Mammary epithelial cell (primary cell): ENCODE data around the gene SCUBE1.

ENCODE experiments used
- EZH2 ChIP-seq: IDR thresholded peaks from 2 replicates; pipeline ENCODE4 v1.6.1; 2012; ENCODE audit warnings: low read length, inconsistent platforms, borderline replicate concordance
- TF ChIP-seq, protein P1 (sequence below), 2 donors: IDR thresholded peaks in 1 of 2; conservative IDR thresholded peaks in 1 of 2; 2 replicates each; pipeline ENCODE4 v1.5.1; 2011 to 2012; ENCODE audit warnings: inconsistent platforms in 2 of 2, low read length in 2 of 2, mild to moderate bottlenecking in 2 of 2, control low read depth in 1 of 2, low read depth in 1 of 2; ENCODE audit not compliant: insufficient read depth in 1 of 2; ENCODE audit errors: extremely low read depth in 1 of 2

DNA sequence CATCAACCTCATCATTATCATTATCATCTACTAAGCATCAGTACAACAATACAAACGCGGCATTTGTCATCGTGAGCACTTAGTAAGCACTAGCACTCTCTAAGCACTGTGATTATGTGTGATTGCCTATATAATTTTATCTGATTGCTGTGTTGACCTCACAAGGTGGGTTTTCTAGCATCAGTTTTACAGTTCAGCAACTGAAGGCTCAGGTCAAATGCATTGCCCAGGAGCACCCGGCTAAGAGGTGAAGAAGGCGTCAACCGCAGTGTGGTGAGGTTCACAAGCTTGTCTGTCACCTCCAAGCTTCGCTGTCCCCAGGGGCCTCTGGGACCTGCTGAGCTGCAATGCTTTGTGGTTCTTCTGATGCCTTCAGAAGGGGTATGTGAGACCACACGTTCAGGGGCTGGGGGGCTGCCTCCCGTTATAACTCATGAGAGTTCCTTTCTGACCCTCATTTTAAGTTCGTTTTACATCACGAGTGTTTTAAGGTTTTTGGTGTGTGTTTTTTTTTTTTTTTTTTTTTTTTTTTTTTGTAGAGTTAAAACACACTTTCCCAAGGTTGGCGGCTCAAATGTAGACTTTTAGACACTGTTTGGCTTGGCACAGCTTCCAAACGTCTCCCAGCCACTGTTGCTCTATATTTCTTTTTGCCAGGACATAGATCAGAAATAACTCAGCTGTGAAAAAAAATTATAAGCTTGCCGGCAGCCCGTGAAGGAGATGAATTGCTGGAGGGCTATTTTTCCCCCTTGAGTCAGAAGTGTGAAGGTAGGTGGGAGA, 33.8 kb upstream of the SCUBE1 start:
- TF ChIP-seq, protein P1, sequence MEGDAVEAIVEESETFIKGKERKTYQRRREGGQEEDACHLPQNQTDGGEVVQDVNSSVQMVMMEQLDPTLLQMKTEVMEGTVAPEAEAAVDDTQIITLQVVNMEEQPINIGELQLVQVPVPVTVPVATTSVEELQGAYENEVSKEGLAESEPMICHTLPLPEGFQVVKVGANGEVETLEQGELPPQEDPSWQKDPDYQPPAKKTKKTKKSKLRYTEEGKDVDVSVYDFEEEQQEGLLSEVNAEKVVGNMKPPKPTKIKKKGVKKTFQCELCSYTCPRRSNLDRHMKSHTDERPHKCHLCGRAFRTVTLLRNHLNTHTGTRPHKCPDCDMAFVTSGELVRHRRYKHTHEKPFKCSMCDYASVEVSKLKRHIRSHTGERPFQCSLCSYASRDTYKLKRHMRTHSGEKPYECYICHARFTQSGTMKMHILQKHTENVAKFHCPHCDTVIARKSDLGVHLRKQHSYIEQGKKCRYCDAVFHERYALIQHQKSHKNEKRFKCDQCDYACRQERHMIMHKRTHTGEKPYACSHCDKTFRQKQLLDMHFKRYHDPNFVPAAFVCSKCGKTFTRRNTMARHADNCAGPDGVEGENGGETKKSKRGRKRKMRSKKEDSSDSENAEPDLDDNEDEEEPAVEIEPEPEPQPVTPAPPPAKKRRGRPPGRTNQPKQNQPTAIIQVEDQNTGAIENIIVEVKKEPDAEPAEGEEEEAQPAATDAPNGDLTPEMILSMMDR (conservative IDR thresholded peaks at IDR 0.05 in 1 of 2, IDR thresholded peaks at IDR 0.05 in 1 of 2; ENCODE audit: extremely low read depth in 1 of 2, insufficient read depth in 1 of 2, low read depth in 1 of 2, low read length in 2 of 2) = no peak
- TF ChIP-seq EZH2 = no peak
